LNCAP (cell line): Measurements from ENCODE around the gene TMEM30A.

Experiments used
- TF ChIP-seq, protein P1 (sequence below): fragments of 450-650 bp; IDR thresholded peaks from 2 replicates; pipeline ENCODE4 v1.5.1; 2017; ENCODE audit warnings: mild to moderate bottlenecking

Gene TMEM30A

DNA sequence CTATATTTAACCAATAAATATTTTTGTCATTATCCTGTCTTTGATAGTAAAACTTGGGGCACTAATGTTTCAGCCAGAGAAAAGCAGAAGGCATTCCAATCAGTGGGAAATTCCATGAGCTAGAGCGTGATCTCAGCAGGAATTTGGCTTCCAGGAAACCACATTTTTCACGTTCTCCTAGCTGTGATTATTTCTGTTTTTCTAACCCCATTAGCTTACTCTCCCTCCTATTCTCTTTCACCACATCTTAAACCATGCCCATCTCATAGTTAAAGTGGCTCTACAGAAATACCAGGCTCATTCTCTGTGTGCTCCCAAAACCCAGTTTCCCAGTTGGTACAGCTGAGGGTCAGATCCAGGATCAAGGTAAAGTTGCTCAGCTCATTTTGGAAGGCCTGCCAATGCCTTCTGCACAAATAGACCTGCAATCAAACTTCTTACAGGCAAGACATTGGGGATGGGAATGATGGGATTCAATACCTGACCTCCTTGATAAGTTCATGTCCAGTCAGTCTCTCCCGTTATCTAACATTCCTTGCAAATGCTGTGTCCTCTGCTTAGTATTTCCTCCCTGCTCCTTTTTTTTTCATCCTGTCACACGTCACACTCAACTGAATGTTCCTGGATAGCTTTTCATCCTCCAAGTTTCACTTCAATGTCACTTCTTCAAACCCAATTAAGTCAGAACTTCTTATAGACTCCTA, 33.1 kb upstream of the TMEM30A start:
- TF ChIP-seq, protein P1, sequence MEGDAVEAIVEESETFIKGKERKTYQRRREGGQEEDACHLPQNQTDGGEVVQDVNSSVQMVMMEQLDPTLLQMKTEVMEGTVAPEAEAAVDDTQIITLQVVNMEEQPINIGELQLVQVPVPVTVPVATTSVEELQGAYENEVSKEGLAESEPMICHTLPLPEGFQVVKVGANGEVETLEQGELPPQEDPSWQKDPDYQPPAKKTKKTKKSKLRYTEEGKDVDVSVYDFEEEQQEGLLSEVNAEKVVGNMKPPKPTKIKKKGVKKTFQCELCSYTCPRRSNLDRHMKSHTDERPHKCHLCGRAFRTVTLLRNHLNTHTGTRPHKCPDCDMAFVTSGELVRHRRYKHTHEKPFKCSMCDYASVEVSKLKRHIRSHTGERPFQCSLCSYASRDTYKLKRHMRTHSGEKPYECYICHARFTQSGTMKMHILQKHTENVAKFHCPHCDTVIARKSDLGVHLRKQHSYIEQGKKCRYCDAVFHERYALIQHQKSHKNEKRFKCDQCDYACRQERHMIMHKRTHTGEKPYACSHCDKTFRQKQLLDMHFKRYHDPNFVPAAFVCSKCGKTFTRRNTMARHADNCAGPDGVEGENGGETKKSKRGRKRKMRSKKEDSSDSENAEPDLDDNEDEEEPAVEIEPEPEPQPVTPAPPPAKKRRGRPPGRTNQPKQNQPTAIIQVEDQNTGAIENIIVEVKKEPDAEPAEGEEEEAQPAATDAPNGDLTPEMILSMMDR: no peak

DNA sequence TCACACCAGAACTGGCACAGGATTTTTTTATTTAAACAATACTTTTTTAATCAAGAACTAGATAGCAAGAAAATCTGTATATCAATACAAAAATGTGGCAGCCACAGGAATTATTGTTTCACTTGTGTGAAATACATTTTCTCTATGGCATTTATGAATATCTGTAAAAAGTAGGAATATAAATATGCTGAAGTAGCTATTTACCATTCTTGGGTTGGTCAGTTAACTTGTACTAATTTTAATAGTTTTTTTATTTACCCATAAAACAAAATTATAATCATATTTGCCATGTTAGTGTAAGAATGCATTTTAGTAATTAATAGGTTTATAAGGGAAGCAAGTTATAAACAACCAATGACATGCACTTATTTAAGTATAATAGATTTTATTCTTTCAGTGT, 31.4 kb upstream of the TMEM30A start:
- TF ChIP-seq, protein P1: no peak

DNA sequence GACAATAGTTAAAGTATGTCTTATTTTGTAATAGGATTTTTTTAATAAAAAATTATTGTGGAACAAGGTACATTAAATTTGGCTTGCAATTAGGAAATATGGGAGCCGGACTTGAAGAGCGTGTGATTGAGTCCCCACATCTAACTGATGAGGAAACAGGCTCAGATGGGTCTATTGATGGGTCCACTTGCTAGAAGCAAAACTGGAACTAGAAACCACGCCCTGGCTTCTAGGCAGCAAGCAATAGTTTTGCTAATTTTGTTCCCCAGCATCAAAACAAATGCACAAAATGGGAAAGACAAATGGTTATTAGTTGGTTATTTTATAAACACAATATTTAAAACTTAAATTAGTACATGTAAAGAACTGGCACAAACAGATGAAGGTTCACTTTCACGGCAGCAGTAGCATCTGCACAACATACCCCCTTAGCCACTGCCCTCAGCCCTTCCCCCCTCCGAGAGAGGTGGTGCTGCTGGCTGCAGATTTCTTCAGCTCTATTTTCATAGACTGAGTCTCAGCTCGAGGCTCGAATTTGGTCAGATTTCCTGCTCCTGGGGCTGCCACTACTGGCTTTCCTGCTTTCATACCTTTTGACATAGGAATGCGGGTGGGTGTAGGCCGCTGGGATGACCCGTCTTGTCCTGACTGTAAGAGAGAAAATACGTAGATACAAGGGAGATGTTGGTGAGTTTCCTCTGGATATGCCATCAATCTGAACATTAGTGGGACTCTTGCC, 23.8 kb upstream of the TMEM30A start:
- TF ChIP-seq, protein P1: no peak

DNA sequence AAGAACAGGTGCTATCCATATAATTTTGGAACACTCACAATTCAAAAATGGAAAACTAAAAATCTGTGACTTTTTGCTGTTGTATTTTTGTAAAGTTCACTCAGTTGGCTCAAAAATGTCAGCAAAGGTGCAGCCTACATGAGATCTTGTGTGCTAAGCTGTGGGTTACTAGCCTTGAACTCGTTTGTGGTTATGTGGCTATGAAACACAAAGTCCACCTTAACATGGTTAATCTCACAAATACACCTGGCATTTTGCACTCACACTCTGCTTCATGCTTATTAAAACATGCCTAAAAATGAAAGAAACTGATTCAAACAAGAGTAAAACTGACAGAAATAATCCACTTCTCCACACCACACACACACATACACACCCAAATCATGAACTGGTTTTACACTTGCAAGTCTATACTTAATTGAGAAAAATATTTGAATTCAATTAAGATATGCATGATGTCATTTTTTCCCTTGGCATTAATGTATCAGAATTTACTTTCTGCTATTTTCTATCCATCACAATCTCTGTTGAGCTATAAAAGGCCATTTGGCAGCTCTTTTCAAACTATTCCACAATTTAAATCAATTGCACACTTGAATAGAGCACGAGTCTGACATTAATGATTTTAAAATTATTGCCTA, 22.9 kb upstream of the TMEM30A start:
- TF ChIP-seq, protein P1: no peak

DNA sequence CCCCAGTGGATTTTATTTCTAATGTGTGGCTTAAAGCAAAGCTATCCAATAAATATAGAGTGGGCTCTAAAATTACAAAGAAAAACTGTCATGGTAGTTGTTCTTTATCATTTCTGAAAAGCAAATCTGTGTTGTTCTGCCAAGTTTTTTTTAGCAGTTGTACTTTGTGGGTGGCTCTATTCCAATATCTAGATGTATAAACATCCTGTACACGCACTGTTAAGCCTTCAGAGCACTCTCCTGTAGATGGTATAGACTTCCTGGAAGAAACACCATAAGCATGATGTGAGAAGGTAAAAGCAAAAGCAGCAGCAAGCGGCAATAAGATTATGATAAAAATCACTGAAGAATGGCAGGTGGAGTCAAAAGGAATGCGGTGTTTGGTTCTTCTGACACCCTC, 21.5 kb upstream of the TMEM30A start:
- TF ChIP-seq, protein P1: no peak

DNA sequence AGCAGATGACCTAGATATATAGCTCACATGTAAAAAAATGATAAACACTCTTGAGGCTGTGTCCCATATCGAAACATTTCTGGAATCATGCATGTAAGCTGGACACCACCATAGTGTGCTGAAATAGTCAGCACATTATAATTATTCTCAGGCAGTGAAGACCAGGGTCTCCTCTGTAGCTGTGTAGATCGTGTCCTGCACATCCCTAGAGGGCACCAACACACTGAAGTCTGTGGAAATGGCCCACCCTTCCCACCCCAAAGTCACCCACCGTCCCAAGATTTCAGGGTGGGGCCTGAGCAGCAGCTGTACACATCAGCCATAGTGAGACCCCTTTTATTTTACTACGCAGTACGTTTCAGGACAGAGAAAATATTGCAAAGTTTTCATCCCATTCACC, 21.0 kb upstream of the TMEM30A start:
- TF ChIP-seq, protein P1: no peak

DNA sequence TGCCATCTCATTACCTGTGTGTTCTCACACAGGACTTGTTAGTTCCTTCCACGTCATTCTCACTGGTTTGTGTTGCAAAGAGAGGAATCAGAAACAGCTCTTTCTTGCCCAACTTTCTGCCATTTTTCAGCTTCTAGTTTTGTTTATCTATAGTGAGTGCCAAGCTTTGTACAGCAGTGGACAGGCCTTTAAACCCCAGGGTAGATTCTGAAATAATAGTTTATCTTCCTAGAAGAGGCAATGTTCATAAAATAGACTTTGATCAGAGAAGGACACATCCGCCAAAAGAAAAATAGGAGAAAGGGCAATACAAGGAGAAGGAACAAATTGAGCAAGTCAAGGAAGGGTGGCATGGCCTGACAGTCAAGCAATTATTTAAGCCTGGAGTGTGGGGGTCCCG, 17.7 kb upstream of the TMEM30A start:
- TF ChIP-seq, protein P1: no peak
